ENCODE data around the gene PTPN22. TPM values are rescaled to one million over a fixed set of nuclear protein-coding genes. Genes with fewer than 3 reads are reported as not detected.

The PTPN22 gene
- total RNA-seq, 6 donors from 2014 or later = 6.7 to 15.2 (median 9.9) TPM

DNA sequence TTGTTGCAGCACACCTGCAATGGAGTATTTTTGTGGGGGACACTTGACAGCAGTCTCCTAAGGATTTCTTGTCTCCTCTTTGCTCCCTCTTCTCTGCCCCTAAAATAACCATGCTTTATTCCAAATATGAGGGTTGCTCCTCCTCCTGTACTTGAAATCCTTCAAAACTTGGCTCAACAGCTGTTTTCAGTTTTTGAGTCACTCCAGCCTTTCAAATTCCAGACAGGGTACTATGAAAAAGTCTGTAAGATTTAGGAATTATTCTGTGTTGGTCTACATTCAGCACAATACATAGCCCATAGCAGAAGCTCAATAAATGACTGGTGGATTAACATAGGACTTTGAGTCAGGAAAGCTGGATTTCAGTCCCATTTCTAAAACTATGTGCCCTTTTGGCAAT is 27.6 kb upstream of the PTPN22 start:
- no peak overlapping the region for H3K4me3 ChIP-seq
- ATAC-seq (ENCODE audit: low FRiP score in 2 of 2) = no peak
- peaks cover 12 to 23% (median 19%) of the 10 kb centered on the region in 4 donors for H3K4me1 ChIP-seq
- no peak for DNase-seq
- H3K27ac ChIP-seq = peak overlapping the region in 1 of 4 donors; percentile 0
- H3K27me3 ChIP-seq = no peaks in the 10 kb centered on the region
- TF ChIP-seq, protein P1, sequence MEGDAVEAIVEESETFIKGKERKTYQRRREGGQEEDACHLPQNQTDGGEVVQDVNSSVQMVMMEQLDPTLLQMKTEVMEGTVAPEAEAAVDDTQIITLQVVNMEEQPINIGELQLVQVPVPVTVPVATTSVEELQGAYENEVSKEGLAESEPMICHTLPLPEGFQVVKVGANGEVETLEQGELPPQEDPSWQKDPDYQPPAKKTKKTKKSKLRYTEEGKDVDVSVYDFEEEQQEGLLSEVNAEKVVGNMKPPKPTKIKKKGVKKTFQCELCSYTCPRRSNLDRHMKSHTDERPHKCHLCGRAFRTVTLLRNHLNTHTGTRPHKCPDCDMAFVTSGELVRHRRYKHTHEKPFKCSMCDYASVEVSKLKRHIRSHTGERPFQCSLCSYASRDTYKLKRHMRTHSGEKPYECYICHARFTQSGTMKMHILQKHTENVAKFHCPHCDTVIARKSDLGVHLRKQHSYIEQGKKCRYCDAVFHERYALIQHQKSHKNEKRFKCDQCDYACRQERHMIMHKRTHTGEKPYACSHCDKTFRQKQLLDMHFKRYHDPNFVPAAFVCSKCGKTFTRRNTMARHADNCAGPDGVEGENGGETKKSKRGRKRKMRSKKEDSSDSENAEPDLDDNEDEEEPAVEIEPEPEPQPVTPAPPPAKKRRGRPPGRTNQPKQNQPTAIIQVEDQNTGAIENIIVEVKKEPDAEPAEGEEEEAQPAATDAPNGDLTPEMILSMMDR (IDR thresholded peaks at IDR 0.05) = no peak
- TF ChIP-seq EP300 (IDR thresholded peaks at IDR 0.05) = no peak
- no peak for TF ChIP-seq POLR2AphosphoS5 (IDR thresholded peaks at IDR 0.05)
- TF ChIP-seq POLR2A (IDR thresholded peaks at IDR 0.05) = no peak
- H3K9me3 ChIP-seq = no peaks in the 10 kb centered on the region
- H3K36me3 ChIP-seq = peaks cover 3 to 76% (median 32%) of the 10 kb centered on the region in 4 donors

DNA sequence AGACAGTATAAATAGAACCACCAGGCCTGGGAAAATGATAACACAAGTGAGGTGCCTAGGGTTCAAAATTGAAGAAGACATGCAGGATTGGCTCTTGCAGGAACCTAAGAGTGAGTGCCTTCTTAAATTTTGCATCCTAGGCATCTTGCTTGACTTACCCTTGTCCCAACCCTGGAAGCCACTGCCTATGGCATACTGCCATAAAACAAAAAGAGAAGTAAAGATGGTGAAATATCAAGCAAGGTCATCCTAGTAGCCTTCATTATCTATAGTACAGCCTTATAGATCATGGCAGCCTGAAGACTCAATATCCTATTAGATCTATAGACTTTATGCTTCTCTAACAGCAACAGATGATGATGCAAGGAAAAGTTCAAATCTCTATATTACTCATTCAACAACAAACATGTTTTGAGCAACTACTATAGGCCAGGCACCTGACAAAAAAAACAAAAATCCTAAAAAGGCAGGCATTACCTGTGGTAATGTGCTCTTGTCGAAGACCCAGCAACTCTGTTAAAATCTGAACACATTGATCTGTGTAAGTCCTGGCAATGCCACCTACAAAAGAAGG is 26.8 kb upstream of the PTPN22 start:
- peak in 1 of 2 donors; percentile 45 for ATAC-seq (ENCODE audit: low FRiP score in 2 of 2)
- Histone ChIP-seq H3K4me1 (peaks cover 5 to 15% (median 13%) of the 10 kb centered on the region in 4 donors), H3K9me3 (no peaks in the 10 kb centered on the region), H3K27me3 (no peaks in the 10 kb centered on the region), H3K4me3 (no peak overlapping the region), H3K36me3 (peaks cover 3 to 76% (median 32%) of the 10 kb centered on the region in 4 donors), H3K27ac (peak overlapping the region in 1 of 4 donors; percentile 0)
- 90 to 97% methylated on average over 1 of the region's 1 CpG for WGBS, 2 donors
- TF ChIP-seq EP300 (IDR thresholded peaks at IDR 0.05) (no peak), POLR2A (IDR thresholded peaks at IDR 0.05) (no peak), POLR2AphosphoS5 (IDR thresholded peaks at IDR 0.05) (no peak)
- TF ChIP-seq, protein P1 (IDR thresholded peaks at IDR 0.05) = no peak
- no peak for DNase-seq

DNA sequence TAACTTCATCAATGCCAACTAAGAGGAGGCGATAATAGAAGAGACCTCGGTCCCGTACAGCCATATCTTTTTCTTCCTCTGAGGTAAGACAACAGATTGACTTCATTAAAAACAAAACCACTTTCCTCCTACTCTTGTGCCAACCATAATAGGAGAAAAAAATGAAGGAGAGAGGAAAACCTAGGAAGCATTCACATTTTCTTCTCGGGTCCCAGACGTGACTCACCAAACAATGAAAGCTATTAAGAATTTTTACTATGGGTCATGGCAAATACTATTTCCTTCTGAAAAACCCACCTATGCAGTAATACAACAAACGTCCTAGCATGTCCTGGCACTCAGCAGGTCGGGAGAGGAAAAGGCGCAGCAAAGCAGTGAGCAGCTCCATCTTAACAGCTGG is 24.4 kb upstream of the PTPN22 start:
- no peak overlapping the region for H3K27ac ChIP-seq
- no peaks in the 10 kb centered on the region for H3K27me3 ChIP-seq
- TF ChIP-seq EP300 (IDR thresholded peaks at IDR 0.05) = no peak
- TF ChIP-seq, protein P1 (IDR thresholded peaks at IDR 0.05) = no peak
- no peak for TF ChIP-seq POLR2A (IDR thresholded peaks at IDR 0.05)
- TF ChIP-seq POLR2AphosphoS5 (IDR thresholded peaks at IDR 0.05) = no peak
- WGBS, 2 donors = 91 to 95% methylated on average over 8 of the region's 8 CpGs
- H3K36me3 ChIP-seq = peaks cover 3 to 66% (median 32%) of the 10 kb centered on the region in 4 donors
- no peak overlapping the region for H3K4me3 ChIP-seq
- peaks cover 0 to 9% (median 4%) of the 10 kb centered on the region in 4 donors for H3K4me1 ChIP-seq
- ATAC-seq (ENCODE audit: low FRiP score in 2 of 2) = no peak
- H3K9me3 ChIP-seq = no peaks in the 10 kb centered on the region
- no peak for DNase-seq

DNA sequence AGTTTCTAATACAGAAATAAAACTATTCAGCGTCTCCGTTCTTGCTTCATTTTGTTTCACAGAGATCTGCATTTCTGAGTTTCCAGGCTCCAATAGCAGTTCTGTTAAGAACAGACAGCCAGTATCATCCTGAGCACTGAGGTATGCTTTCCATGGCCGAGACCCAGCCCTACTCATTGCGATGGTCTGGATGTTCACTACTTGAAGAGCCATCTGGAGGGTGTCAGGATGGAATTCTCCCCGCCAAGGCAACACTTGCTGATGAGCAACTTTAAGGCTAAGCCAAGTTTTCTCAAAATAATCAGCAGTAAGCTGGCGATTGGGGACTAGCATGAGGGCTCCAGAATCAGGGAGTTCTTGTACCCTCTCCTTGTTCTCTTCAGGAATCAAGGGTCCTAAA is 23.6 kb upstream of the PTPN22 start:
- H3K9me3 ChIP-seq = no peaks in the 10 kb centered on the region
- ATAC-seq (ENCODE audit: low FRiP score in 2 of 2) (no peak), DNase-seq (no peak)
- TF ChIP-seq, protein P1 (IDR thresholded peaks at IDR 0.05) = no peak
- TF ChIP-seq POLR2A (IDR thresholded peaks at IDR 0.05) (no peak), POLR2AphosphoS5 (IDR thresholded peaks at IDR 0.05) (no peak), EP300 (IDR thresholded peaks at IDR 0.05) (no peak)
- no peak overlapping the region for H3K27ac ChIP-seq
- H3K36me3 ChIP-seq = peaks cover 3 to 57% (median 32%) of the 10 kb centered on the region in 4 donors
- 95 to 96% methylated on average over 5 to 6 of the region's 6 CpGs for WGBS, 2 donors
- H3K4me1 ChIP-seq = peaks cover 0 to 9% (median 4%) of the 10 kb centered on the region in 4 donors
- no peak overlapping the region for H3K4me3 ChIP-seq
- no peaks in the 10 kb centered on the region for H3K27me3 ChIP-seq

DNA sequence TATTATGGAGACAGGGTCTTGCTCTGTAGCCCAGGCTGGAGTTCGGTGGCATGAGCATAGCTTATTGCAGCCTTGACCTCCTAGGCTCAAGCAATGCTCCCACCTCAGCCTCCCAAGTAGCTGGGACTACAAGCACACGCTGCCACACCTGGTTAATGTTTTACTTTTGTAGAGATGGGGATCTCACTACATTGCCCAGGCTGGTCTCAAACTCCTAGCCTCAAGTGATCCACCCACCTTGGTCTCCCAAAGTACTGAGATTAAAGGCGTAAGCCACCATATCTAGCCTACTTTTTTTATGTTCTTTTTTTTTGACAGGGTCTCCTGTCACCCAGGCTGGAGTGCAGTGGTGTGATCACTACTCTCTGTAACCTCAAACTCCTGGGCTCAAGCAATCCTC is 21.8 kb upstream of the PTPN22 start:
- Histone ChIP-seq H3K36me3 (peaks cover 3 to 40% (median 28%) of the 10 kb centered on the region in 4 donors), H3K27ac (no peak overlapping the region), H3K4me1 (no peaks in the 10 kb centered on the region), H3K9me3 (no peaks in the 10 kb centered on the region), H3K27me3 (no peaks in the 10 kb centered on the region), H3K4me3 (no peak overlapping the region)
- WGBS, 2 donors = 95 to 100% methylated on average over 3 of the region's 3 CpGs
- TF ChIP-seq POLR2A (IDR thresholded peaks at IDR 0.05) = no peak
- TF ChIP-seq EP300 (IDR thresholded peaks at IDR 0.05) = no peak
- TF ChIP-seq POLR2AphosphoS5 (IDR thresholded peaks at IDR 0.05) = no peak
- TF ChIP-seq, protein P1 (IDR thresholded peaks at IDR 0.05) = no peak
- DNase-seq (no peak), ATAC-seq (ENCODE audit: low FRiP score in 2 of 2) (no peak)
